Measurements from ENCODE around the gene AK4. TPM values are rescaled to one million over a fixed set of nuclear protein-coding genes. Genes with fewer than 3 reads are reported as not detected.

AK4 gene
- total RNA-seq, 1 experiment from 2014 or later = 5.5 TPM

DNA sequence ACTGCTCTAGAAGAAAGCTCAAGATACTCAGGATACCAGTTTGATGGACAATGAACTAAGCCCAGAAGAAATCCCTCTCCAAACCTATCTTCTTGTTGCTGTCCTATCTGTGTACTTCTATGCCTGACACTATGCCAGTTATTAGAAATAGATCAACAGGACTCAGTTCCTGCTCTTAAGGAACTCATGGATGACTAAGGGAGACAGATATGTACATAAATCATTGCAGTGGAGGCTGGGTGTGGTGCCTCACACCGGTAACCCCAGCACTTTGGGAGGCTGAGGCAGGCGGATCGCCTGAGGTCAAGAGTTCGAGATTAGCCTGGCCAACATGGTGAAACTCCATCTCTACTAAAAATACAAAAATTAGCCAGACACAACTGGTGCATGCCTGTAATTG, 42.4 kb upstream of the AK4 start:
- Histone ChIP-seq H3K9me3 (ENCODE audit: low read depth, low read length, poor library complexity, severe bottlenecking) (no peaks in the 10 kb centered on the region), H3K4me1 (ENCODE audit: insufficient read depth, low read length, poor library complexity, severe bottlenecking) (no peaks in the 10 kb centered on the region), H3K36me3 (ENCODE audit: insufficient read depth, low read length, poor library complexity, severe bottlenecking) (no peaks in the 10 kb centered on the region), H3K27me3 (replicated peaks; ENCODE audit: insufficient read depth, low read depth, low read length, poor library complexity) (no peaks in the 10 kb centered on the region), H3K4me3 (ENCODE audit: low read depth, low read length, poor library complexity, severe bottlenecking) (no peak overlapping the region), H3K27ac (ENCODE audit: low read depth, low read length, poor library complexity, severe bottlenecking) (no peak overlapping the region)
- no peak for DNase-seq (ENCODE audit: low spot score)
- BruUV-seq (replicated peaks) = no TSS peak
- intact Hi-C loops (cut with micrococcal nuclease; ENCODE audit: unreplicated experiment) = no loop called here
- ChIA-PET POLR2A (ENCODE audit: low non-redundant PET) (no interaction called here), CTCF (no interaction called here)
- no peak for TF ChIP-seq CTCF (conservative IDR thresholded peaks at IDR 0.05; ENCODE audit: low read depth, low read length)

DNA sequence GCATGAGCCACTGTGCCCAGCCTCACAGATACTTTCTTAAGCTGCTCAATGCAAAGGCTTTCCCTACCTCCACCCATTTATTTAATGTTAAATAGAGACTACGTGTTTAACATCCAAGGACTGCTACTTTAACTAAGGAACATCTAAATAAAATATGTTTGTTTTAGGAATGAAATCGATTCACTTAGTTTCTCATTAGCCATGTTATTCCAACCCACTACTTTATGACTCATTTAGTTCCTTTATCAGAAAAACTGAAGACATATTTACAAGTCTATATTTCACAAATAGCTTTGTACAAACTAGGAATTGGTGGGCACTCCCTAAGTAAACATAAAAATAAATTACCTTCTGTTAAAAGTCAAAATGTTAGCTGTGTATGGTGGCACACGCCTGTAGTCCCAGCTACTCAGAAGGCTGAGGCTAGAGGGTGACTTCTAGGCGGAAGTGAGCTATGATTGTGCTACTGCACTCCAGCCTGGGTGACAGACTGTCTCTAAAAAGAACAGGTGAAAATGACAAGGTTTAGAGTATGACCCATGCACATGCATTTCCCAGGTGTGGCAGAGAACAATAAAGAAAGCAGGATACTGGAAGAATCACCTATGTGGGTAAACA, 39.9 kb upstream of the AK4 start:
- H3K36me3 ChIP-seq (ENCODE audit: insufficient read depth, low read length, poor library complexity, severe bottlenecking) = no peaks in the 10 kb centered on the region
- H3K4me1 ChIP-seq (ENCODE audit: insufficient read depth, low read length, poor library complexity, severe bottlenecking) = no peaks in the 10 kb centered on the region
- H3K27ac ChIP-seq (ENCODE audit: low read depth, low read length, poor library complexity, severe bottlenecking) = no peak overlapping the region
- POLR2A ChIA-PET (ENCODE audit: low non-redundant PET) = no interaction called here
- H3K4me3 ChIP-seq (ENCODE audit: low read depth, low read length, poor library complexity, severe bottlenecking) = no peak overlapping the region
- H3K9me3 ChIP-seq (ENCODE audit: low read depth, low read length, poor library complexity, severe bottlenecking) = no peaks in the 10 kb centered on the region
- DNase-seq (ENCODE audit: low spot score) = no peak
- CTCF ChIA-PET = no interaction called here
- intact Hi-C loops (cut with micrococcal nuclease; ENCODE audit: unreplicated experiment) = no loop called here
- no TSS peak for BruUV-seq (replicated peaks)
- H3K27me3 ChIP-seq (replicated peaks; ENCODE audit: insufficient read depth, low read depth, low read length, poor library complexity) = no peaks in the 10 kb centered on the region
- no peak for TF ChIP-seq CTCF (conservative IDR thresholded peaks at IDR 0.05; ENCODE audit: low read depth, low read length)
- no peak for TF ChIP-seq EZH2 (IDR thresholded peaks at IDR 0.05; ENCODE audit: borderline replicate concordance, low read depth, low read length, poor library complexity, severe bottlenecking)

DNA sequence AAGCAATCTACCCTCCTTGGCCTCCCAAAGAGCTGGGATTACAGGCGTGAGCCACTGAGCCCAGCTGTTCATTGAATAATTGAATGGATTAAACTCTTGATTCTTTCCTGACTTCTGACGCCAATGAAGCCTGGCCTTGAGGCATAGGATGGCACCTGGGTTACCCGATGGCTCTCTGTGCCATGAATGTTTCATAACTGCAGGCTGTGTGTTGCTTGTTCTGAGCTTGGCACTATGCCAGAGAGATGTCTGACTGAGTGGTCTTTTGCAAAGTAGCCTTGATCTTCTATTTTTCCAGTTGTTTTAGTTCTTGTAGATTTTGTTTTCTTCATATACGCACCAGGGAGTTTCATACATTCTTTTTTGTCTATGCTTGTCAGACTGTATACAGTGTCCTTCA, 38.5 kb upstream of the AK4 start:
- no peaks in the 10 kb centered on the region for H3K9me3 ChIP-seq (ENCODE audit: low read depth, low read length, poor library complexity, severe bottlenecking)
- ChIA-PET POLR2A (ENCODE audit: low non-redundant PET) (no interaction called here), CTCF (no interaction called here)
- peak; percentile 12 for DNase-seq (ENCODE audit: low spot score)
- no peaks in the 10 kb centered on the region for H3K36me3 ChIP-seq (ENCODE audit: insufficient read depth, low read length, poor library complexity, severe bottlenecking)
- H3K4me3 ChIP-seq (ENCODE audit: low read depth, low read length, poor library complexity, severe bottlenecking) = no peak overlapping the region
- H3K27me3 ChIP-seq (replicated peaks; ENCODE audit: insufficient read depth, low read depth, low read length, poor library complexity) = no peaks in the 10 kb centered on the region
- BruUV-seq (replicated peaks) = no TSS peak
- H3K27ac ChIP-seq (ENCODE audit: low read depth, low read length, poor library complexity, severe bottlenecking) = no peak overlapping the region
- intact Hi-C loops (cut with micrococcal nuclease; ENCODE audit: unreplicated experiment) = no loop called here
- TF ChIP-seq EZH2 (IDR thresholded peaks at IDR 0.05; ENCODE audit: borderline replicate concordance, low read depth, low read length, poor library complexity, severe bottlenecking) (no peak), CTCF (conservative IDR thresholded peaks at IDR 0.05; ENCODE audit: low read depth, low read length) (no peak)
- peaks cover 3% of the 10 kb centered on the region for H3K4me1 ChIP-seq (ENCODE audit: insufficient read depth, low read length, poor library complexity, severe bottlenecking)
